Measurements from ENCODE around the gene CENPT.

DNA sequence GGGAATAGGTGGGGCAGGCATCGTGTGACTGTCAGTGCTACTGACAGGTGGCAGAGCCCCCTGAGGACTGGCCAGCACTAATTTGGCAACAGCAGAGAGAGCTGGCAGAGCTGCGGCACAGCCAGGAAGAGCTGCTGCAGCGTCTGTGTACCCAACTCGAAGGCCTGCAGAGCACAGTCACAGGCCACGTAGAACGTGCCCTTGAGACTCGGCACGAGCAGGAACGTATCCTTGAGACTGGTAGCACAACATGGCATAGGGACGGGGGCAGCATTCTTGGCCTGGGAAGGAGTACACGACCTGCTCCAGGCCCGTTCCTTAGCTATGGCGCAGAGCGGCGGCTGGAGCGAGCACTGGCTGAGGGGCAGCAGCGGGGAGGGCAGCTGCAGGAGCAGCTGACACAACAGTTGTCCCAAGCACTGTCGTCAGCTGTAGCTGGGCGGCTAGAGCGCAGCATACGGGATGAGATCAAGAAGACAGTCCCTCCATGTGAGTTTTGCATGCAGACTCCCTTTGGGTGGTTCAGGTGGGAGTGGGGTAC lies 34.2 kb upstream of the CENPT start:
- TF ChIP-seq CTCF (IDR thresholded peaks at IDR 0.05) (no peak), POLR2A (IDR thresholded peaks at IDR 0.05) (no peak)

All from thyroid gland (tissue), 4 donors.